Measurements from ENCODE around the gene TMEM178B.

GRCh38 chr7:141073641-141074161, at the start of gene TMEM178B:
- TF ChIP-seq CTCF (IDR thresholded peaks at IDR 0.05; ENCODE audit: poor library complexity, severe bottlenecking) (no peak), POLR2AphosphoS5 (IDR thresholded peaks at IDR 0.05) (no peak), RAD21 (conservative IDR thresholded peaks at IDR 0.05) (no peak), EZH2 (IDR thresholded peaks at IDR 0.05; ENCODE audit: borderline replicate concordance, insufficient read depth, low read length, poor library complexity, severe bottlenecking) (no peak), REST (IDR thresholded peaks at IDR 0.05; ENCODE audit: borderline replicate concordance) (no peak), EP300 (conservative IDR thresholded peaks at IDR 0.05; ENCODE audit: poor library complexity, severe bottlenecking) (no peak), TAF1 (IDR thresholded peaks at IDR 0.05; ENCODE audit: low read depth) (no peak)

Data from neural cell (in vitro differentiated cells).